Gastrocnemius medialis (tissue), 4 donors: Measurements from ENCODE around the gene NCBP1.

Experiments
- CTCF ChIP-seq, 5 experiments: fragments of 450-650 bp in 3 of 5; fragments of 200-600 bp in 2 of 5; sonication (generic) in 2 of 5; IDR thresholded peaks in 4 of 5; conservative IDR thresholded peaks in 1 of 5; 1 replicate in 4 of 5; 2 replicates in 1 of 5; pipeline ENCODE4 v1.5.1; 2016 to 2019; ENCODE audit warnings: antibody characterized with exemption in 5 of 5, mild to moderate bottlenecking in 3 of 5, moderate library complexity in 3 of 5
- POLR2A ChIP-seq, 2 donors: fragments of 450-650 bp; IDR thresholded peaks; one replicate each; pipeline ENCODE4 v1.6.1; 2017; ENCODE audit warnings: antibody characterized with exemption in 2 of 2, mild to moderate bottlenecking in 2 of 2, moderate library complexity in 2 of 2

GRCh38 chr9:97598461-97599288 lies 34.9 kb upstream of the NCBP1 start:
- TF ChIP-seq POLR2A (IDR thresholded peaks at IDR 0.05) = no peak
- TF ChIP-seq CTCF (IDR thresholded peaks at IDR 0.05 in 4 of 5, conservative IDR thresholded peaks at IDR 0.05 in 1 of 5) = peak; percentile 68 to 90 (median 80)
